Naive B cell (primary cell): ENCODE data around the gene PLD2. TPM values are rescaled to one million over a fixed set of nuclear protein-coding genes. Genes with fewer than 3 reads are reported as not detected.
"Not testable (repeated sequence)": the region's sequence is repeated elsewhere in the genome, so short reads cannot be mapped to it uniquely, and the experiment has no call there.

Experiments used
- ATAC-seq, 2 donors: fragments of 150-1000 bp; cut with Tn5 transposase; 2 replicates each; pipeline ENCODE4 v1.10.0; 2021; ENCODE audit warnings: low read depth in 2 of 2, mild to moderate bottlenecking in 2 of 2, moderate library complexity in 2 of 2
- DNase-seq: peaks from one replicate; pipeline ENCODE4 v3.0.0; 2022
- H3K27ac Mint-ChIP-seq, 6 donors: one replicate each; pipeline ENCODE4 v1.8.0; 2020 to 2022; ENCODE audit warnings: mild to moderate bottlenecking in 6 of 6, mixed read lengths in 6 of 6, moderate library complexity in 5 of 6, inconsistent platforms in 2 of 6
- H3K27me3 Mint-ChIP-seq, 3 donors: one replicate each; pipeline ENCODE4 v1.8.0; 2021 to 2022; ENCODE audit warnings: mixed read lengths in 3 of 3, mild to moderate bottlenecking in 1 of 3
- H3K36me3 Mint-ChIP-seq, 2 donors: one replicate each; pipeline ENCODE4 v1.8.0; 2020 to 2022; ENCODE audit warnings: mixed read lengths in 2 of 2, inconsistent platforms in 1 of 2, mild to moderate bottlenecking in 1 of 2
- H3K4me1 Mint-ChIP-seq, 3 donors: one replicate each; pipeline ENCODE4 v1.8.0; 2020 to 2022; ENCODE audit warnings: mixed read lengths in 3 of 3, inconsistent platforms in 1 of 3, mild to moderate bottlenecking in 1 of 3, moderate library complexity in 1 of 3
- H3K4me3 Mint-ChIP-seq, 8 donors: one replicate each; pipeline ENCODE4 v1.8.0; 2020 to 2022; ENCODE audit warnings: mild to moderate bottlenecking in 8 of 8, mixed read lengths in 8 of 8, moderate library complexity in 8 of 8, inconsistent platforms in 2 of 8
- H3K9me3 Mint-ChIP-seq, 7 donors: one replicate each; pipeline ENCODE4 v1.8.0; 2020 to 2022; ENCODE audit warnings: mixed read lengths in 7 of 7, mild to moderate bottlenecking in 5 of 7, inconsistent platforms in 2 of 7, moderate library complexity in 1 of 7
- polyA plus RNA-seq, 6 donors: library from polyadenylated mRNA; unstranded; fragments of 300-500 nt; fragmentation: Illumina TruSeq; gene quantifications; one replicate each; pipeline ENCODE4 v1.2.3, GENCODE V29; 2021; ENCODE audit warnings: low read depth in 6 of 6

PLD2 gene
- polyA plus RNA-seq, 6 donors from 2014 or later, result 0.54 to 4.6 (median 3.7) TPM

DNA sequence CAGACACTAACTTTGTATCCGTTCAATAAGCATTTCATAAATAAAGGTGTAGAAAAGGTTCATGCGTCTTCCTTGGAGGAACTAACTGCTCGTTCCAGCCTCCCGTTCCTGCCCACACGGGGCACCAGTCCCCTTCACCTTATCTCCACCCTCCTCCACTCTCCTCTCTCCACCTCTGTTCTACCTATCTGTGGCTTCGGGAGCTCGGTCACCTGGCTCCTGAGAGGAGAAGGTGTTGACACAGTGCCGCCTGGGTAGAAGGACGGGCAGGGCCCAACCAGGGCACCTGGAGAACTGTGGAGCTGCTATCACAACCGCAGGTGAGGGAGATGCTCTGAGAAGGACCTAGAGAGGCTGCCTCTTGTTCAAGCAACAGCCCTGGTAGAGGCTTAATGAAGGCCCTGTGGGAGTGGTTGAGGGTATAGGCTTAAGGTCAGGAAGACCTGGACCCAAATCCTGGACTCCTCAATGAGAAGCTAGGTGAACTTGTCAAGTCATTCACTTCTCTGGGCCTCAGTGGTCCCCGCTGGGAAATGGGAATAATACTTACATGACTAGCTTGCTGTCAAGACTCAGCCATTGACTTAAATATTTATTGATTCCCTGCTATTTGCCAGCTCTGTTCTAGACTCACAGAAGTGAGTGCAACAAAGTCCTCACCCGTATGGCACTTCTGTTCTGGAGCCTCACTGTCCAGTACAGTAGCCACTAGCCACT is 16.6 kb downstream of the PLD2 start:
- DNase-seq, result no peak
- ATAC-seq, result no peak
- H3K4me3 Mint-ChIP-seq, result no peak overlapping the region
- no peaks in the 10 kb centered on the region for H3K27me3 Mint-ChIP-seq
- no peaks in the 10 kb centered on the region for H3K36me3 Mint-ChIP-seq
- peak overlapping the region in 1 of 6 donors; percentile 84 for H3K27ac Mint-ChIP-seq
- H3K4me1 Mint-ChIP-seq, result no peaks in the 10 kb centered on the region
- no peaks in the 10 kb centered on the region for H3K9me3 Mint-ChIP-seq

GRCh38 chr17:4827399-4827798 is 20.4 kb downstream of the PLD2 start:
- H3K36me3 Mint-ChIP-seq, result no peaks in the 10 kb centered on the region
- no peaks in the 10 kb centered on the region for H3K4me1 Mint-ChIP-seq
- DNase-seq, result no peak
- H3K9me3 Mint-ChIP-seq, result no peaks in the 10 kb centered on the region
- H3K4me3 Mint-ChIP-seq, result no peak overlapping the region
- ATAC-seq, result no peak
- H3K27me3 Mint-ChIP-seq, result no peaks in the 10 kb centered on the region
- no peak overlapping the region for H3K27ac Mint-ChIP-seq

DNA sequence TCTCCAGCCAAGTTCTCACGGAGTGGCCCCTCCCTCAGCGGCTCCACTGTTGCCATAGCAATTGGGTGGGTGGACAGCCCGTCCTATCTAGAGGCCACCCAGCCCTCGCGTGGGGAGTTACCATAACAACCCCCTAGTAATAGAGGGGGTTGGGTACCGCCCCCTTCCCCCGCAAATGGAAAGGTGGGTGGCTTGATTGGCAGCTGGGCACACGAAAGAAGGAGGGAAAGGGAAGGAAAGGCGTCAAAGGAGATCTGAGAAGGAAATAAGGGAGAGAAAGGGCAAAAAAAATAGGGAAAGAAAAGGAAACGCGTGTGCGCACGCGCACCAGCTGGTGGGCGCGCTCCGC is 25.9 kb downstream of the PLD2 start:
- DNase-seq, H3K27me3 Mint-ChIP-seq, H3K36me3 Mint-ChIP-seq, H3K9me3 Mint-ChIP-seq: not testable (repeated sequence)
- peaks cover 23 to 33% (median 32%) of the 10 kb centered on the region in 3 donors for H3K4me1 Mint-ChIP-seq
- ATAC-seq, result peak; percentile 23 to 27
- peak overlapping the region; percentile 82 to 99 (median 98) for H3K27ac Mint-ChIP-seq
- H3K4me3 Mint-ChIP-seq, result peak overlapping the region; percentile 84 to 97 (median 94)

GRCh38 chr17:4833178-4833940 is 26.4 kb downstream of the PLD2 start, which contains the start of gene MINK1:
Gene MINK1, plus strand, starts transcription at chr17:4833340. Its CDS starts 244 bp downstream, at chr17:4833584.
- Mint-ChIP-seq H3K9me3 (no peaks in the 10 kb centered on the region), H3K4me1 (peaks cover 26 to 36% (median 32%) of the 10 kb centered on the region in 3 donors), H3K36me3 (no peaks in the 10 kb centered on the region), H3K4me3 (peak within 1 kb of the TSS; percentile 86 to 97 (median 95)), H3K27ac (peak within 1 kb of the TSS; percentile 82 to 99 (median 98)), H3K27me3 (no peaks in the 10 kb centered on the region)
- ATAC-seq (peak; percentile 87 to 92), DNase-seq (peak; percentile 90)

DNA sequence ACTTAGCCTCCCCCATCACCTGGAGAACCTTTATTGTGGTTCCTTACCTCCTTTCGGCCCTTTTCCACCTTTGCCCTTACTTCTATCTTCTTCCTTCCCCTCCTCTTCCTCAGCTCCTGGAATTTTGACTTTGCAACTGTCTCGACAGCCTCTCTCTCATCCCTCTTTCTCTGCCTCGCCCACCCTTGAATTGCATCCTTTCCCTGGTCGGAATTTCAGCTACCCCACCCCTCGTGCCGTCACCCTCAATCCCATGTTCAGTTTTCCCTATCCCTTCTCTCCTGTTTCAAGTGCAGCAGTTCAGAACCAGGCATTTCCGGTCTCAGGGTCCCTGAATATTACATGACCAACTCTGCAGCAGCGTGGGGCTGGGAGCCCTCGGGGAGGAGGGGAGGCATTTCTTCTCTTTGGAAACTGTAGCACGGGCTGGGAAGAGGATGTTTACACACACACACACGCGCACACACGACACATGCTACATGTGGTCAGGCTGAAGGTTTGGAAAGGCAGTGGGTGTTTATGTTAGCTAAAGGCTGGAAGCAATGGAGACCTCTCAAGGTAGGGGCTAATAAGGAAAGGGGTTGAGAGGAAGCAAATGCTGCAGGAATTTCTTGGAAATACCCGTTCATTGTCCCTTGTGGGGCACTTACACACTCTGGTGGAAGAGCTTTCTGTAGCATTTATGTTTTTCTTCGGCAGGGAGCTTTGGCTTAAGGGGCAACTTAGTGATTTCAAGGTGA is 27.2 kb downstream of the PLD2 start:
- no peak for DNase-seq
- no peak for ATAC-seq
- no peaks in the 10 kb centered on the region for H3K27me3 Mint-ChIP-seq
- H3K9me3 Mint-ChIP-seq, result no peaks in the 10 kb centered on the region
- H3K4me3 Mint-ChIP-seq, result peak overlapping the region; percentile 86 to 97 (median 94)
- H3K4me1 Mint-ChIP-seq, result peaks cover 26 to 36% (median 33%) of the 10 kb centered on the region in 3 donors
- peak overlapping the region; percentile 44 to 99 (median 96) for H3K27ac Mint-ChIP-seq
- no peaks in the 10 kb centered on the region for H3K36me3 Mint-ChIP-seq

DNA sequence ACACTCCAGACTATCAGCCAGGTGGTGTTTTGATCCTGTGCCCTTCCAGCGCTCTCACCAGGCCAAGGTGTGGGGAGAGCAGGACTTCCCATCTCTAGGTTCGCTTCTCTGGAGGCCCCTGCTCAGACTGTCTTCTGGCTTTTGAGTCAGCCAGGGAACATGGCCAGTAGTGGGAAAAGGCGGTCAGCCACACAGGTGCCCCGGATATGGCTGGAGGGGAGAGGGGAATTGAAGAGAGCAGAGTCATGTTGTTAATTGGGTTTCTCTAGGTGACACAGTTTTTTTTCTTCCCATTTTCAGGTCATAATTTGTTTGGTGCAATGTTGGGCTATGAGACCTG is 27.7 kb downstream of the PLD2 start:
- Mint-ChIP-seq H3K4me1 (peaks cover 32 to 42% (median 38%) of the 10 kb centered on the region in 3 donors), H3K9me3 (no peaks in the 10 kb centered on the region), H3K27me3 (no peaks in the 10 kb centered on the region), H3K27ac (peak overlapping the region in 5 of 6 donors; percentile 13 to 98 (median 95)), H3K36me3 (no peaks in the 10 kb centered on the region), H3K4me3 (peak overlapping the region in 7 of 8 donors; percentile 86 to 97 (median 94))
- ATAC-seq (no peak), DNase-seq (no peak)

- Mint-ChIP-seq H3K4me3 (peak overlapping the region in 3 of 8 donors; percentile 34 to 92 (median 62)), H3K36me3 (no peaks in the 10 kb centered on the region), H3K9me3 (no peaks in the 10 kb centered on the region), H3K27me3 (no peaks in the 10 kb centered on the region), H3K27ac (peak overlapping the region in 3 of 6 donors; percentile 8 to 60 (median 48)), H3K4me1 (peaks cover 45 to 53% (median 52%) of the 10 kb centered on the region in 3 donors)
- no peak for ATAC-seq
- no peak for DNase-seq
Measured at GRCh38 chr17:4836221-4836620, 29.3 kb downstream of the PLD2 start.

DNA sequence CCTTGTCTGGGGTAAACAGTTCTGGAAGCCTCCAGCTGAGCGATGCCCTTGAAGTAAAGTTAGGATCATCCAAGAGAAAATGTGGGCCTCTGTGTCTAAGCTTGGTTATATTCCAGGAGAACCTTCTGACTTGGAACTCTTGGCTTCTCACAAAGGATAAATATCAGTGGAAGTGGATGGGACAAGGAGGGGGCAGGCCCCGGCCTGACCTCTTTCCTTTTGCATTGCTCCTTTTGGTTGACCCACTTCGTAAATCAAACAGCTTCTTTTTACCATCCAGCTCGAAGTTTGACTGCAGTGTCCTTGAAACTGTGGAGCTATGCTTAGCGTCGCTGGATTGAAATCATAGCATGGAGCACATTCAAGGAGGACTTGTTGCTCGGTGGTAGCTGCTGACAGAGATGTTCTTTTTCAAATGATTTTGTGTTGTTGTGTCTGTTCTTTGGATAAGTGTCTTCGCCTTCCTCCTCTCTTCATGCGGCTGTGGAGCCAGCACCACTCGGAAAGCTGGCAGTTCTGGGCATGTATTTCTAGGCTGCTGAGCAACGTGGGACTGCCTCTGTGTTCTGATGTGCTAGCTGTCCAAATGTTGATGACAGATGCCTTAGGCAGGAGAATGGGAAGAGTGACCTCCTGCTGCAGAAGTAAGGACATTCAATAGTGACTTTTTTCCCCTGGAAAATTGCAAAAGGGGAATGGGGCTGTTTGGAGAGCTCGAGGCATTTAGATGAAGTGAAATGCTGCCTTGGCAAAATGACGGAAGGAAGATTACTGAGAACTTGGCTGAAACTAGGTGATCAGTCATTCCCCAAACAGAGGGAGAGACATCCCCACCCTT is 30.7 kb downstream of the PLD2 start:
- Mint-ChIP-seq H3K27ac (peak overlapping the region in 4 of 6 donors; percentile 4 to 94 (median 18)), H3K36me3 (no peaks in the 10 kb centered on the region), H3K27me3 (no peaks in the 10 kb centered on the region), H3K4me1 (peaks cover 50 to 55% (median 53%) of the 10 kb centered on the region in 3 donors), H3K4me3 (peak overlapping the region in 1 of 8 donors; percentile 1), H3K9me3 (no peaks in the 10 kb centered on the region)
- DNase-seq, result no peak
- no peak for ATAC-seq

DNA sequence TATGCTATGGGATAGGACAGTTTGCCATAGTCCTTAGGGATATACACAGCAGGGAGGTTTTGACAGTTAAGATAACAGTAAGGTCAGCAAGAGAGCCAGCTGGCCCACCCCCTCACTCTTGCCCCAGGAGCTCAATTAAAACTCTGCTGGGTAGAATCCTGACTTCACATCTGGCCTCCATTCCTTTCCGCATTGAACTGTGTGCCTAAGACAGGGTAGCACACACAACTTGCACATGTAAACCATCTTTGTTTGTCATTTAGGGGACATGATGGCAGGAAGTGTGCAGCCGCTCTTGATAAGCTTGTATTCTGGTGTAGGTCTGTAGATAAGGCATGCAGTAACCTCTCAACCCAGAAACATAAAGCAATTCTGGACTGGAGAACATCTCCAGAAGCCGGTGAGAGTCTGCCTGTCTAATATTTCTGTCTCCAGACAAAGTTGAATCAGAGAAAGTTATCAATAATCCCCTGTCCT is 31.4 kb downstream of the PLD2 start:
- no peaks in the 10 kb centered on the region for H3K27me3 Mint-ChIP-seq
- ATAC-seq (no peak), DNase-seq (no peak)
- H3K4me3 Mint-ChIP-seq, result no peak overlapping the region
- H3K27ac Mint-ChIP-seq, result no peak overlapping the region
- no peaks in the 10 kb centered on the region for H3K36me3 Mint-ChIP-seq
- H3K4me1 Mint-ChIP-seq, result peaks cover 50 to 62% (median 59%) of the 10 kb centered on the region in 3 donors
- H3K9me3 Mint-ChIP-seq, result no peaks in the 10 kb centered on the region

DNA sequence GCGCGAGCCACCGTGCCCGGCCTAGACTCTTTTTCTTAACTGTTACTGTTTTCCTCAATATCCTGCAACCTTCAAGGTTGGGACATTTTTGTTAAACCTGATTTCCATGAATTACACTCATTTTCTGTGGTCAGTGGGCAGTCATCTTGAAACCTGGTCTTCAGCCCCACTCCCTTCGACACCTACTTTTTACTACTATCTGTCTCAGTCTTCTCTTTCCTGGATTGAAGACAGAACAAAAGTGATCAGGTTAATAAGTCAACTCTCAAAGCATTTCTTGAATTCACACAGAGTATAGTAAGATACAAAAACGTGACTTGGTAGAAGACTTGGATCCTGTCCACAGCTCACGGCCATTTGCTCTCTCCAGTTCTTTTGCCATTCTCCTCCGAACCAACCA is 32.3 kb downstream of the PLD2 start:
- H3K36me3 Mint-ChIP-seq, result no peaks in the 10 kb centered on the region
- ATAC-seq (no peak), DNase-seq (no peak)
- H3K4me3 Mint-ChIP-seq, result peak overlapping the region in 2 of 8 donors; percentile 20 to 38
- H3K27ac Mint-ChIP-seq, result no peak overlapping the region
- peaks cover 44 to 62% (median 54%) of the 10 kb centered on the region in 3 donors for H3K4me1 Mint-ChIP-seq
- no peaks in the 10 kb centered on the region for H3K27me3 Mint-ChIP-seq
- no peaks in the 10 kb centered on the region for H3K9me3 Mint-ChIP-seq

- no peak for ATAC-seq
- H3K9me3 Mint-ChIP-seq, result no peaks in the 10 kb centered on the region
- H3K4me1 Mint-ChIP-seq, result peaks cover 41 to 57% (median 53%) of the 10 kb centered on the region in 3 donors
- H3K36me3 Mint-ChIP-seq, result no peaks in the 10 kb centered on the region
- DNase-seq, result no peak
- H3K4me3 Mint-ChIP-seq, result no peak overlapping the region
- peak overlapping the region in 3 of 6 donors; percentile 3 to 75 (median 48) for H3K27ac Mint-ChIP-seq
- H3K27me3 Mint-ChIP-seq, result no peaks in the 10 kb centered on the region
Measured at GRCh38 chr17:4839965-4840892, 33.3 kb downstream of the PLD2 start.

GRCh38 chr17:4840893-4841242 is 33.9 kb downstream of the PLD2 start:
- Mint-ChIP-seq H3K36me3 (no peaks in the 10 kb centered on the region), H3K4me3 (peak overlapping the region in 1 of 8 donors; percentile 27), H3K4me1 (peaks cover 41 to 55% (median 48%) of the 10 kb centered on the region in 3 donors), H3K27ac (peak overlapping the region in 1 of 6 donors; percentile 48), H3K27me3 (no peaks in the 10 kb centered on the region), H3K9me3 (no peaks in the 10 kb centered on the region)
- DNase-seq (no peak), ATAC-seq (no peak)
